Measurements from ENCODE around the gene ARPP19. TPM values are rescaled to one million over a fixed set of nuclear protein-coding genes. Genes with fewer than 3 reads are reported as not detected.

Gene ARPP19
- total RNA-seq, 1 donor from 2014 or later, result 220 TPM

- TF ChIP-seq CTCF (IDR thresholded peaks at IDR 0.05; ENCODE audit: unreplicated experiment), result no peak
- H3K4me1 Mint-ChIP-seq (ENCODE audit: unreplicated experiment), result peaks cover 9% of the 10 kb centered on the region
- peaks cover 16% of the 10 kb centered on the region for H3K27me3 Mint-ChIP-seq (ENCODE audit: unreplicated experiment)
- peak overlapping the region; percentile 93 for H3K4me3 Mint-ChIP-seq (ENCODE audit: unreplicated experiment)
- H3K36me3 Mint-ChIP-seq (ENCODE audit: low read depth, unreplicated experiment), result no peaks in the 10 kb centered on the region
- H3K9me3 Mint-ChIP-seq (ENCODE audit: unreplicated experiment), result no peaks in the 10 kb centered on the region
- DNase-seq (ENCODE audit: low spot score), result peak; percentile 13
- no peak overlapping the region for H3K27ac Mint-ChIP-seq (ENCODE audit: unreplicated experiment)
Measured at GRCh38 chr15:52527911-52528563, 40.8 kb downstream of the ARPP19 start.

- no peaks in the 10 kb centered on the region for H3K36me3 Mint-ChIP-seq (ENCODE audit: low read depth, unreplicated experiment)
- TF ChIP-seq CTCF (IDR thresholded peaks at IDR 0.05; ENCODE audit: unreplicated experiment), result no peak
- H3K4me1 Mint-ChIP-seq (ENCODE audit: unreplicated experiment), result peaks cover 13% of the 10 kb centered on the region
- peaks cover 16% of the 10 kb centered on the region for H3K27me3 Mint-ChIP-seq (ENCODE audit: unreplicated experiment)
- H3K27ac Mint-ChIP-seq (ENCODE audit: unreplicated experiment), result no peak overlapping the region
- H3K9me3 Mint-ChIP-seq (ENCODE audit: unreplicated experiment), result no peaks in the 10 kb centered on the region
- no peak for DNase-seq (ENCODE audit: low spot score)
- H3K4me3 Mint-ChIP-seq (ENCODE audit: unreplicated experiment), result peak overlapping the region; percentile 93
Measured at GRCh38 chr15:52527196-52527910, 41.5 kb downstream of the ARPP19 start.

GRCh38 chr15:52524223-52525136 is 44.4 kb downstream of the ARPP19 start:
- Mint-ChIP-seq H3K9me3 (ENCODE audit: unreplicated experiment) (no peaks in the 10 kb centered on the region), H3K27ac (ENCODE audit: unreplicated experiment) (no peak overlapping the region), H3K36me3 (ENCODE audit: low read depth, unreplicated experiment) (no peaks in the 10 kb centered on the region), H3K4me3 (ENCODE audit: unreplicated experiment) (no peak overlapping the region), H3K27me3 (ENCODE audit: unreplicated experiment) (peaks cover 11% of the 10 kb centered on the region), H3K4me1 (ENCODE audit: unreplicated experiment) (peaks cover 7% of the 10 kb centered on the region)
- no peak for TF ChIP-seq CTCF (IDR thresholded peaks at IDR 0.05; ENCODE audit: unreplicated experiment)
- no peak for DNase-seq (ENCODE audit: low spot score)

GRCh38 chr15:52523647-52524046 is 45.2 kb downstream of the ARPP19 start:
- peak overlapping the region; percentile 8 for H3K27ac Mint-ChIP-seq (ENCODE audit: unreplicated experiment)
- no peak for TF ChIP-seq CTCF (IDR thresholded peaks at IDR 0.05; ENCODE audit: unreplicated experiment)
- H3K9me3 Mint-ChIP-seq (ENCODE audit: unreplicated experiment), result no peaks in the 10 kb centered on the region
- H3K4me3 Mint-ChIP-seq (ENCODE audit: unreplicated experiment), result no peak overlapping the region
- H3K4me1 Mint-ChIP-seq (ENCODE audit: unreplicated experiment), result peaks cover 7% of the 10 kb centered on the region
- H3K27me3 Mint-ChIP-seq (ENCODE audit: unreplicated experiment), result peaks cover 11% of the 10 kb centered on the region
- H3K36me3 Mint-ChIP-seq (ENCODE audit: low read depth, unreplicated experiment), result no peaks in the 10 kb centered on the region
- no peak for DNase-seq (ENCODE audit: low spot score)
